ENCODE results near the gene RMDN2.

The RMDN2 gene

DNA sequence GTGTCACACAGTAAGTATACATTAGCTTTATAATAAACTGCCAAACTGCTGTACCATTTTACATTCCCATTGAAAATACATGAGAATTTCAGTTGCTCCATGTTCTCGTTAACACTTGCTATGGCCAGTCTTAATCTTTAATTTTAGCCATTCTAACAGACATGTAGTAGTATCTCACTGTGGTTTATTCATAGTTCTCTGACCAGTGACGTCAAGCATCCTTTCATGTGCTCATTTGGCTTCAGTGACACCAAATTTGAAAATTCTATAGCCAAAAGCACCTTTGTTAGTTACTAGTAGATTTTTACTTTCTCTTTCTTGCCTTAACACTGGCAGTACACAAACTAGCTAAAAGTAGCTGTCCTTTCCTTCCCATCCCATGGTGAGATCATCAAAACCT lies 107.9 kb downstream of the RMDN2 start:
- DNase-seq (ENCODE audit: low read depth) = no peak
- H3K4me3 ChIP-seq (ENCODE audit: low read depth, low read length) = no peak overlapping the region
- TF ChIP-seq, protein P1, sequence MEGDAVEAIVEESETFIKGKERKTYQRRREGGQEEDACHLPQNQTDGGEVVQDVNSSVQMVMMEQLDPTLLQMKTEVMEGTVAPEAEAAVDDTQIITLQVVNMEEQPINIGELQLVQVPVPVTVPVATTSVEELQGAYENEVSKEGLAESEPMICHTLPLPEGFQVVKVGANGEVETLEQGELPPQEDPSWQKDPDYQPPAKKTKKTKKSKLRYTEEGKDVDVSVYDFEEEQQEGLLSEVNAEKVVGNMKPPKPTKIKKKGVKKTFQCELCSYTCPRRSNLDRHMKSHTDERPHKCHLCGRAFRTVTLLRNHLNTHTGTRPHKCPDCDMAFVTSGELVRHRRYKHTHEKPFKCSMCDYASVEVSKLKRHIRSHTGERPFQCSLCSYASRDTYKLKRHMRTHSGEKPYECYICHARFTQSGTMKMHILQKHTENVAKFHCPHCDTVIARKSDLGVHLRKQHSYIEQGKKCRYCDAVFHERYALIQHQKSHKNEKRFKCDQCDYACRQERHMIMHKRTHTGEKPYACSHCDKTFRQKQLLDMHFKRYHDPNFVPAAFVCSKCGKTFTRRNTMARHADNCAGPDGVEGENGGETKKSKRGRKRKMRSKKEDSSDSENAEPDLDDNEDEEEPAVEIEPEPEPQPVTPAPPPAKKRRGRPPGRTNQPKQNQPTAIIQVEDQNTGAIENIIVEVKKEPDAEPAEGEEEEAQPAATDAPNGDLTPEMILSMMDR (IDR thresholded peaks at IDR 0.05; ENCODE audit: control insufficient read depth, extremely low read depth, insufficient read depth) = no peak

DNA sequence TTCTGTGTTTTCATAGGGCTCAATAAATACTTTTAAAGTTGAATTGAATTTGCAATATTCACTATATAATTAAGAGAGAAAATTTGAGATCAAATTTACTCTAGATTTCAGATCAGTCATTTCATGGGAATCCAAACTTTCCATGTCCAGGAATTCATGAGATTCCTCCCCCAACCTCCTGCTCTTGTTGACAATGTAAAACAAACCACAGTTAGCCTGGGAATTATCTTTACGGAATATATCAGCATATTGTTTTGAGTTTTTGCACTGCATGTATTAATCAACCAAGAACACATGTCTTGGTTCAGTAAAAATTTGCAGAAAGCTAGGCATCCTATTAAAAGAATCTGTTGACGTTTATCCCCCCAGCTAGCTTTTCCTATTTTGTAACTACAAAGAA lies 108.6 kb downstream of the RMDN2 start:
- H3K4me3 ChIP-seq (ENCODE audit: low read depth, low read length) = no peak overlapping the region
- no peak for DNase-seq (ENCODE audit: low read depth)
- TF ChIP-seq, protein P1 (IDR thresholded peaks at IDR 0.05; ENCODE audit: control insufficient read depth, extremely low read depth, insufficient read depth) = no peak

DNA sequence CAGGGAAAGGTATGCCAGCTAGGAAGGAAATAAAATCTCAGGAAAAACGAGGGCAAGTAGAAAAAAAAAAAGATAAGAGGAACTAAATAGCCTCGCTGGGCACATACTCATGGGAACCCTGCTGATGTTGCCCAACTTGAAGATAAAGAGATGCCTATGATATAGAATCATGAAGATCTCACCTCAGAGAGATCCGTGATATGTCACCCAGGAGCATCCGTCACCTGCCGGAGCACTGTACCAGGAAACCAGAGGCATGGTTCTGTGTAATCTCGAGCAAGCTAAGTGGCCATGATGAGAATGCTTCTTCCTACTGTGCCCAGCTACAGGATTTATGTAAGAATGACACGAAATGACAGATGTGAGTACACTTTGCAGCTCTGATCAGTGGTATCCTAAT lies 110.9 kb downstream of the RMDN2 start:
- TF ChIP-seq, protein P1 (IDR thresholded peaks at IDR 0.05; ENCODE audit: control insufficient read depth, extremely low read depth, insufficient read depth) = no peak
- DNase-seq (ENCODE audit: low read depth) = no peak
- no peak overlapping the region for H3K4me3 ChIP-seq (ENCODE audit: low read depth, low read length)

DNA sequence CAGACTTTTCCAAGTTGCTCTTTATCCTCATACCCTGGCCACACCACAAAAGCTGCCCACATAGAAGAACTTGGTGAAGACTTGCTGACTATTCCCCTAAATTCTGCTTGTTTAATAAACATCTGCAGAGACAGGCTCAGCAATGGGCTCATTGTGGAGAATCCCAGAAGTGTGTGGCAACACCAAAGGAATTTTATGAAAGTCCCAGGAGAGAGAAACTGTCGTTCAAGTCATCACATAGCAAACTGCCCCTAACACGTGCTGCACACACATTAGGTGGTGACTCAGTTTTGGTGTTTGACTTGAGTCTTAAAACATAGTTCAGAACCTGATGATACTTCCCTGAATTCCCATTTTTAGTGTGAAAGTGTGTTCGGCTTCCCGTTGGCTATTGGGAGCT lies 112.2 kb downstream of the RMDN2 start:
- no peak overlapping the region for H3K4me3 ChIP-seq (ENCODE audit: low read depth, low read length)
- TF ChIP-seq, protein P1 (IDR thresholded peaks at IDR 0.05; ENCODE audit: control insufficient read depth, extremely low read depth, insufficient read depth) = no peak
- DNase-seq (ENCODE audit: low read depth) = no peak

DNA sequence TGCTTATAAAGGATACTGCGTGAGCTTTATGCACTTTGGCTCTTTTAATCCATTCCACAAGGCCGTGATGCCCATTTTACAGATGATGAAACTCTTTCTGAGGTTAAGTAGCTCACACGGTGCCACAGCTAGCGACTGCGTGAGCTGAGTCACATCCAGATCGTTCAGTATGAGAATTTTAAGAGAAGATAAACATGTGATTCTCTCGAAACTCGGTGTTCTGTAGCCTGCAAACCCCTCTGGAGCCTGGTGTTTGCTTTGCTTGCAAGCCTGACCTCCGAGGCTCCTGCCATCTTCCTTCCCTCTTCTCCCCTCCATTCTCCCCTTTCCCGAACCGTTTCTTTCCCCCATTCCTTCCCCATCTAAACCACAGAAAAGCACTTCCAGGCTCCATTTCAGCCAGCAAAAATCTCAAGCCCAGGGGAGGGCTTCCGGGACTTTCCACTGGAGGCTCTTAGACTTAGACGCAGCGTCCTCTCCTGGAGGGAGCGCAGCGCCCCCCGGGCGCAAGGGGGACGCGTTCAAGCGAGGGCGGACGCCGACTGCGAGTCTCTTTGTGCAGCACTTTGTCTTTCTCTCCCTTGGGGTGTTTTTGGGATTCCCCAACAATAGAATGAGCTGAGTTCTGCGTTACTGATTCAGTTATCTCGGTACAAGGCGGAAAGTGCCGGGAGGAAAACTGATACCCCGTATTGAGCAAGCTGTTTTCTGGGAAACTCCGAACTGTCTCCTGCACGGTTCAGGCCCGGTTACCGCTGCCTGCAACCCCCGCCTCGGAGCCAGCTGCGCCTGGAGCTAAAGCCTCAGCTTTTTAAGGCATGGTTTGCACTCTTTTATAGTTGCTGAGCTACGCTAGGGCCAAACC lies 112.9 kb downstream of the RMDN2 start:
- no peak for DNase-seq (ENCODE audit: low read depth)
- no peak overlapping the region for H3K4me3 ChIP-seq (ENCODE audit: low read depth, low read length)
- TF ChIP-seq, protein P1 (IDR thresholded peaks at IDR 0.05; ENCODE audit: control insufficient read depth, extremely low read depth, insufficient read depth) = no peak

DNA sequence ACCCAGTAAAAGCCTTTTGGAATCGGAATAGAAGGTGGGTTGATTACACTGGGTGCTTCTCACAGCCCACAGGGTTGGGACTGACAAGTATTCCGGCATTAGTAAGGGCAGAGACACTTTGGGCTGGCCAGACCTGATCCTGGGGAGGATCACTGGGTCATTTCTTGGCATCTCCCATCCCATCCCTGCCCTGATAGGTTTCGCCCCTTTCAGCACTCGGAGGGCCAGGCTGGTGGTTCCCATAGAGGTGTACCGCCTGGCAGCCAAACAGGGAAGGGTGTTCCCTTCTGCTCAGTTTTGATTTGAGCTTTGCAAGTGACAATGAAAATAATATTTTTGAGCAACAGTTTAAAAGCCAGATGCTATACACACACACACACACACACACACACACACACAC lies 113.6 kb downstream of the RMDN2 start:
- no peak overlapping the region for H3K4me3 ChIP-seq (ENCODE audit: low read depth, low read length)
- no peak for DNase-seq (ENCODE audit: low read depth)
- TF ChIP-seq, protein P1 (IDR thresholded peaks at IDR 0.05; ENCODE audit: control insufficient read depth, extremely low read depth, insufficient read depth) = no peak

Measured in LNCaP clone FGC (cell line).